ENCODE measurements around the gene INHBA.

GRCh38 chr7:41637049-41637448, 65.8 kb downstream of the INHBA start:
- TF ChIP-seq ZNF232 (CRISPR knock-in tag; IDR thresholded peaks at IDR 0.05) (no peak), CEBPZ (IDR thresholded peaks at IDR 0.05; ENCODE audit: borderline replicate concordance, low read depth, low read length) (no peak), CTCF (IDR thresholded peaks at IDR 0.05 in 2 of 3, conservative IDR thresholded peaks at IDR 0.05 in 1 of 3; ENCODE audit: insufficient read depth in 2 of 3, low read depth in 1 of 3, low read length in 3 of 3) (no peak), NCOA1 (IDR thresholded peaks at IDR 0.05; ENCODE audit: low read depth) (no peak), EZH2 (IDR thresholded peaks at IDR 0.05; ENCODE audit: borderline replicate concordance, low read depth, low read length) (no peak), ZBTB1 (CRISPR knock-in tag; IDR thresholded peaks at IDR 0.05; ENCODE audit: borderline replicate concordance, low read depth) (no peak)
